ENCODE data around the gene EXOC6B.

EXOC6B gene

GRCh38 chr2:72710418-72711152 lies 115.2 kb downstream of the EXOC6B start:
- no peak overlapping the region for H3K4me3 Mint-ChIP-seq
- H3K27me3 Mint-ChIP-seq (ENCODE audit: low read depth): no peaks in the 10 kb centered on the region
- peaks cover 6% of the 10 kb centered on the region for H3K4me1 Mint-ChIP-seq
- peaks cover 2% of the 10 kb centered on the region for H3K9me3 Mint-ChIP-seq
- TF ChIP-seq CTCF (IDR thresholded peaks at IDR 0.05; ENCODE audit: unreplicated experiment in 3 of 3): no peak
- H3K36me3 Mint-ChIP-seq (ENCODE audit: low read depth): peaks cover 24% of the 10 kb centered on the region
- H3K27ac Mint-ChIP-seq: no peak overlapping the region

GRCh38 chr2:72708236-72708635 lies 117.6 kb downstream of the EXOC6B start:
- Mint-ChIP-seq H3K9me3 (peaks cover 7% of the 10 kb centered on the region), H3K36me3 (ENCODE audit: low read depth) (peaks cover 25% of the 10 kb centered on the region), H3K27ac (no peak overlapping the region), H3K4me3 (no peak overlapping the region), H3K4me1 (peaks cover 6% of the 10 kb centered on the region), H3K27me3 (ENCODE audit: low read depth) (no peaks in the 10 kb centered on the region)
- TF ChIP-seq CTCF (IDR thresholded peaks at IDR 0.05; ENCODE audit: unreplicated experiment in 3 of 3): no peak

GRCh38 chr2:72698300-72698699 lies 127.5 kb downstream of the EXOC6B start:
- Mint-ChIP-seq H3K27me3 (ENCODE audit: low read depth) (no peaks in the 10 kb centered on the region), H3K4me3 (no peak overlapping the region), H3K27ac (no peak overlapping the region), H3K4me1 (peaks cover 32% of the 10 kb centered on the region), H3K9me3 (no peaks in the 10 kb centered on the region), H3K36me3 (ENCODE audit: low read depth) (peaks cover 8% of the 10 kb centered on the region)
- no peak for TF ChIP-seq CTCF (IDR thresholded peaks at IDR 0.05; ENCODE audit: unreplicated experiment in 3 of 3)

- Mint-ChIP-seq H3K27ac (peak overlapping the region in 1 of 3 experiments; percentile 86), H3K4me1 (peaks cover 48% of the 10 kb centered on the region), H3K27me3 (ENCODE audit: low read depth) (no peaks in the 10 kb centered on the region), H3K36me3 (ENCODE audit: low read depth) (peaks cover 4% of the 10 kb centered on the region), H3K9me3 (no peaks in the 10 kb centered on the region), H3K4me3 (no peak overlapping the region)
- TF ChIP-seq CTCF (IDR thresholded peaks at IDR 0.05; ENCODE audit: unreplicated experiment in 3 of 3): no peak
Observed at GRCh38 chr2:72696559-72696958, 129.3 kb downstream of the EXOC6B start.

DNA sequence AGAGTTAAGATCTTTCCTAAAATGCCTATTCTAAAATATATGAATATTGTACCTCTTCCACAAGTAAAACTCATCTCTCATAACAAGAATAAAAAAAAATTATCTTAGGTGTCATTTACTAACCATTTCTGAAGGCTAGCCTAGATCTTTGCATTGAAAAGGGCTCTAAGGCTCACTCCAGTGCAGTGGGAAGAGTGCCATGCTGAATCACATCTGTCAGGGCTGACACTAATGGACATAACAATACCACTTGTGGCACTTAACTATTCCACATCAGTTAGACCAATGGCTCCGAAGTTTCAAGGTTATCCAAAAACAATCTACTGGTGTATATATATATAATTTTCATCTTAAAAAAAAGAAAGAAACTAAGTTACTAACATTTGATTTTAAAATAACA lies 130.2 kb downstream of the EXOC6B start:
- Mint-ChIP-seq H3K27ac (peak overlapping the region; percentile 86 to 93 (median 87)), H3K27me3 (ENCODE audit: low read depth) (no peaks in the 10 kb centered on the region), H3K4me3 (peak overlapping the region in 2 of 3 experiments; percentile 33 to 43), H3K4me1 (peaks cover 49% of the 10 kb centered on the region), H3K9me3 (no peaks in the 10 kb centered on the region), H3K36me3 (ENCODE audit: low read depth) (no peaks in the 10 kb centered on the region)
- no peak for TF ChIP-seq CTCF (IDR thresholded peaks at IDR 0.05; ENCODE audit: unreplicated experiment in 3 of 3)
